Measurements from ENCODE around the gene MPV17L2. TPM values are rescaled to one million over a fixed set of nuclear protein-coding genes. Genes with fewer than 3 reads are reported as not detected.

Gene MPV17L2
- total and polyA plus RNA-seq, 2 donors (not counting 1 experiment from before 2014, with no cell fraction given) = 8.6 to 23.0 TPM

DNA sequence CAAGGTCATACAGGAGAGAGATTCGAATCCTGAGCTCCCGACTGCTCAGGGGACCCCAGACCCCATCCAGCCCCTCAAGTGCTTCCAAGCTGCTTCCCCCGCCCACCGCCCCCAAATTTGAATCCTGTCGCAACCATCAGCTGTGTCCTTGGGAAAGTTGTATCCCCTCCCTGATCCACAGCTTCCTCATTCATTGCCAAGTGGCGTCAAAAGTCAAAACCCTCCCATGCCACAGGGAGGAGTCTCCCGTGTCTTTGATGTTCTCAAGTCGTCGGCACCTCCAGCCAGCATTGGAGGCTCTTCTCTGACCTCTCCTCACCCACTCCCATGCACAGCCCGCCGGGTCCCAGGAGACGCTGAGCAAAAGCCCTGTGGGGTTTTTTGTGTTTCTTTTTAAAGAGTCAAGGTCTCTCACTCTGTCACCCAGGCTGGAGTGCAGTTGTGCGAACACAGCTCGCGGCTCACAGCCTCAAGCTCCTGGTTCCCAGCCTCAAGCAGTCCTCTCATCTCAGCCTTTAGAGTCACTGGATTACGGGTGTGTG lies 22.2 kb upstream of the MPV17L2 start:
- Histone ChIP-seq H3K9ac (ENCODE audit: low read length) (peak overlapping the region; percentile 24), H3K4me3 (ENCODE audit: control extremely low read depth in 1 of 5, extremely low read depth in 1 of 5, insufficient read depth in 1 of 5, low read depth in 2 of 5, low read length in 4 of 5) (peak overlapping the region in 3 of 5 experiments; percentile 0 to 43 (median 11)), H3K27ac (ENCODE audit: low read length in 2 of 2) (peak overlapping the region; percentile 97 to 99), H3K36me3 (replicated peaks in 1 of 2; ENCODE audit: control extremely low read depth in 1 of 2, control insufficient read depth in 1 of 2, extremely low read depth in 1 of 2, insufficient read depth in 2 of 2, low read length in 1 of 2) (peaks cover 1 to 22% of the 10 kb centered on the region in 2 experiments), H3K79me2 (ENCODE audit: control insufficient read depth, insufficient read depth, low read length) (peaks cover 19% of the 10 kb centered on the region), H3K27me3 (replicated peaks in 1 of 4; ENCODE audit: control extremely low read depth in 1 of 4, control insufficient read depth in 3 of 4, insufficient read depth in 4 of 4, low read length in 3 of 4) (no peaks in the 10 kb centered on the region), H2AFZ (ENCODE audit: insufficient read depth, low read depth, low read length, poor library complexity, severe bottlenecking) (peak overlapping the region; percentile 27), H4K20me1 (ENCODE audit: control insufficient read depth, insufficient read depth, low read length, poor library complexity, severe bottlenecking) (peaks cover 21% of the 10 kb centered on the region), H3K4me1 (ENCODE audit: control insufficient read depth in 2 of 2, insufficient read depth in 2 of 2, low read length in 2 of 2) (peaks cover 64 to 79% of the 10 kb centered on the region in 2 donors), H3K4me2 (replicated peaks; ENCODE audit: low read depth, low read length, poor library complexity, severe bottlenecking) (peak overlapping the region; percentile 83), H3K9me3 (ENCODE audit: control extremely low read depth in 1 of 3, control insufficient read depth in 2 of 3, insufficient read depth in 1 of 3, low read length in 2 of 3) (peaks cover 0 to 14% (median 0%) of the 10 kb centered on the region in 3 donors)
- ChIA-PET CTCF (interaction anchor here (0.9 to 2.4 kb wide), 14 partner anchors 10 to 169 kb away, joined by 3 to 28 read pairs (median 4); partner anchors contain the start of gene MPV17L2), POLR2A (interaction anchor here (0.6 to 2.5 kb wide), 17 partner anchors 9 to 423 kb away, joined by 3 to 19 read pairs (median 5); partner anchors contain the start of genes JUND, MPV17L2, PIK3R2 and RAB3A)
- intact Hi-C loops (cut with micrococcal nuclease) = loop anchor here (5.0 kb wide), 2 partner anchors 73 to 148 kb away; partner anchors contain the start of gene MAST3
- DNase-seq (peak; percentile 77), ATAC-seq (ENCODE audit: low read depth) (peak; percentile 8)
- H3K27ac Mint-ChIP-seq = peak overlapping the region; percentile 98
- peak overlapping the region; percentile 87 for H3K4me3 Mint-ChIP-seq
- H3K27me3 Mint-ChIP-seq = no peaks in the 10 kb centered on the region
- TF ChIP-seq EZH2 (IDR thresholded peaks at IDR 0.05; ENCODE audit: borderline replicate concordance, insufficient read depth, low read depth, low read length, poor library complexity, severe bottlenecking) = no peak
- TF ChIP-seq, protein P1, sequence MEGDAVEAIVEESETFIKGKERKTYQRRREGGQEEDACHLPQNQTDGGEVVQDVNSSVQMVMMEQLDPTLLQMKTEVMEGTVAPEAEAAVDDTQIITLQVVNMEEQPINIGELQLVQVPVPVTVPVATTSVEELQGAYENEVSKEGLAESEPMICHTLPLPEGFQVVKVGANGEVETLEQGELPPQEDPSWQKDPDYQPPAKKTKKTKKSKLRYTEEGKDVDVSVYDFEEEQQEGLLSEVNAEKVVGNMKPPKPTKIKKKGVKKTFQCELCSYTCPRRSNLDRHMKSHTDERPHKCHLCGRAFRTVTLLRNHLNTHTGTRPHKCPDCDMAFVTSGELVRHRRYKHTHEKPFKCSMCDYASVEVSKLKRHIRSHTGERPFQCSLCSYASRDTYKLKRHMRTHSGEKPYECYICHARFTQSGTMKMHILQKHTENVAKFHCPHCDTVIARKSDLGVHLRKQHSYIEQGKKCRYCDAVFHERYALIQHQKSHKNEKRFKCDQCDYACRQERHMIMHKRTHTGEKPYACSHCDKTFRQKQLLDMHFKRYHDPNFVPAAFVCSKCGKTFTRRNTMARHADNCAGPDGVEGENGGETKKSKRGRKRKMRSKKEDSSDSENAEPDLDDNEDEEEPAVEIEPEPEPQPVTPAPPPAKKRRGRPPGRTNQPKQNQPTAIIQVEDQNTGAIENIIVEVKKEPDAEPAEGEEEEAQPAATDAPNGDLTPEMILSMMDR (IDR thresholded peaks at IDR 0.05) = no peak
- H3K9me3 Mint-ChIP-seq (ENCODE audit: insufficient read depth) = no peaks in the 10 kb centered on the region
- H3K4me1 Mint-ChIP-seq = peaks cover 72% of the 10 kb centered on the region
- WGBS (ENCODE audit: insufficient coverage) = 39% methylated on average over 9 of the region's 16 CpGs
